Measurements from ENCODE around the gene RFC3.

Gene RFC3

GRCh38 chr13:33868343-33868994, 50.5 kb downstream of the RFC3 start:
- H3K27me3 ChIP-seq (ENCODE audit: control insufficient read depth in 1 of 2, insufficient read depth in 2 of 2, low read length in 2 of 2): no peaks in the 10 kb centered on the region
- no peak overlapping the region for H3K27ac ChIP-seq (ENCODE audit: low read length)

GRCh38 chr13:33869005-33869404, 51.1 kb downstream of the RFC3 start:
- no peaks in the 10 kb centered on the region for H3K36me3 ChIP-seq (ENCODE audit: control insufficient read depth in 2 of 2, insufficient read depth in 2 of 2, low read length in 2 of 2)
- no peaks in the 10 kb centered on the region for H3K9me3 ChIP-seq (ENCODE audit: control insufficient read depth in 2 of 2, low read length in 2 of 2)
- no peaks in the 10 kb centered on the region for H3K4me1 ChIP-seq (ENCODE audit: control insufficient read depth, insufficient read depth, low read length)
- no peak overlapping the region for H3K4me3 ChIP-seq (ENCODE audit: low read length in 2 of 2)
- no peak overlapping the region for H3K27ac ChIP-seq (ENCODE audit: low read length)
- no peak overlapping the region for H3K9ac ChIP-seq (ENCODE audit: low read length in 2 of 2)
- no peaks in the 10 kb centered on the region for H3K27me3 ChIP-seq (ENCODE audit: control insufficient read depth in 1 of 2, insufficient read depth in 2 of 2, low read length in 2 of 2)

More at GRCh38 chr13:33868343-33868994, 50.5 kb downstream of the RFC3 start:
- Histone ChIP-seq H3K36me3 (ENCODE audit: control insufficient read depth in 2 of 2, insufficient read depth in 2 of 2, low read length in 2 of 2) (no peaks in the 10 kb centered on the region), H3K4me3 (ENCODE audit: low read length in 2 of 2) (no peak overlapping the region), H3K9ac (ENCODE audit: low read length in 2 of 2) (no peak overlapping the region), H3K9me3 (ENCODE audit: control insufficient read depth in 2 of 2, low read length in 2 of 2) (no peaks in the 10 kb centered on the region), H3K4me1 (ENCODE audit: control insufficient read depth, insufficient read depth, low read length) (no peaks in the 10 kb centered on the region)

GRCh38 chr13:33870046-33870668, 52.2 kb downstream of the RFC3 start:
- Histone ChIP-seq H3K27ac (ENCODE audit: low read length) (no peak overlapping the region), H3K27me3 (ENCODE audit: control insufficient read depth in 1 of 2, insufficient read depth in 2 of 2, low read length in 2 of 2) (no peaks in the 10 kb centered on the region), H3K9me3 (ENCODE audit: control insufficient read depth in 2 of 2, low read length in 2 of 2) (no peaks in the 10 kb centered on the region), H3K4me1 (ENCODE audit: control insufficient read depth, insufficient read depth, low read length) (no peaks in the 10 kb centered on the region), H3K9ac (ENCODE audit: low read length in 2 of 2) (no peak overlapping the region), H3K4me3 (ENCODE audit: low read length in 2 of 2) (no peak overlapping the region), H3K36me3 (ENCODE audit: control insufficient read depth in 2 of 2, insufficient read depth in 2 of 2, low read length in 2 of 2) (no peaks in the 10 kb centered on the region)

GRCh38 chr13:33871207-33872004, 53.5 kb downstream of the RFC3 start:
- no peaks in the 10 kb centered on the region for H3K36me3 ChIP-seq (ENCODE audit: control insufficient read depth in 2 of 2, insufficient read depth in 2 of 2, low read length in 2 of 2)
- H3K4me3 ChIP-seq (ENCODE audit: low read length in 2 of 2): no peak overlapping the region
- no peak overlapping the region for H3K27ac ChIP-seq (ENCODE audit: low read length)
- no peaks in the 10 kb centered on the region for H3K27me3 ChIP-seq (ENCODE audit: control insufficient read depth in 1 of 2, insufficient read depth in 2 of 2, low read length in 2 of 2)
- H3K9ac ChIP-seq (ENCODE audit: low read length in 2 of 2): no peak overlapping the region
- no peaks in the 10 kb centered on the region for H3K9me3 ChIP-seq (ENCODE audit: control insufficient read depth in 2 of 2, low read length in 2 of 2)
- H3K4me1 ChIP-seq (ENCODE audit: control insufficient read depth, insufficient read depth, low read length): no peaks in the 10 kb centered on the region

GRCh38 chr13:33872005-33872351, 54.0 kb downstream of the RFC3 start:
- no peak overlapping the region for H3K27ac ChIP-seq (ENCODE audit: low read length)
- H3K4me3 ChIP-seq (ENCODE audit: low read length in 2 of 2): no peak overlapping the region
- H3K9ac ChIP-seq (ENCODE audit: low read length in 2 of 2): no peak overlapping the region
- H3K9me3 ChIP-seq (ENCODE audit: control insufficient read depth in 2 of 2, low read length in 2 of 2): no peaks in the 10 kb centered on the region
- no peaks in the 10 kb centered on the region for H3K27me3 ChIP-seq (ENCODE audit: control insufficient read depth in 1 of 2, insufficient read depth in 2 of 2, low read length in 2 of 2)
- H3K4me1 ChIP-seq (ENCODE audit: control insufficient read depth, insufficient read depth, low read length): no peaks in the 10 kb centered on the region
- no peaks in the 10 kb centered on the region for H3K36me3 ChIP-seq (ENCODE audit: control insufficient read depth in 2 of 2, insufficient read depth in 2 of 2, low read length in 2 of 2)

GRCh38 chr13:33873251-33873908, 55.4 kb downstream of the RFC3 start:
- H3K27me3 ChIP-seq (ENCODE audit: control insufficient read depth in 1 of 2, insufficient read depth in 2 of 2, low read length in 2 of 2): no peaks in the 10 kb centered on the region

GRCh38 chr13:33874871-33875270, 56.9 kb downstream of the RFC3 start:
- H3K27ac ChIP-seq (ENCODE audit: low read length): no peak overlapping the region
- no peak overlapping the region for H3K9ac ChIP-seq (ENCODE audit: low read length in 2 of 2)
- H3K9me3 ChIP-seq (ENCODE audit: control insufficient read depth in 2 of 2, low read length in 2 of 2): no peaks in the 10 kb centered on the region
- H3K36me3 ChIP-seq (ENCODE audit: control insufficient read depth in 2 of 2, insufficient read depth in 2 of 2, low read length in 2 of 2): no peaks in the 10 kb centered on the region
- H3K4me3 ChIP-seq (ENCODE audit: low read length in 2 of 2): no peak overlapping the region
- H3K4me1 ChIP-seq (ENCODE audit: control insufficient read depth, insufficient read depth, low read length): no peaks in the 10 kb centered on the region
- H3K27me3 ChIP-seq (ENCODE audit: control insufficient read depth in 1 of 2, insufficient read depth in 2 of 2, low read length in 2 of 2): no peaks in the 10 kb centered on the region

More at GRCh38 chr13:33873251-33873908, 55.4 kb downstream of the RFC3 start:
- no peaks in the 10 kb centered on the region for H3K4me1 ChIP-seq (ENCODE audit: control insufficient read depth, insufficient read depth, low read length)
- H3K36me3 ChIP-seq (ENCODE audit: control insufficient read depth in 2 of 2, insufficient read depth in 2 of 2, low read length in 2 of 2): no peaks in the 10 kb centered on the region
- no peaks in the 10 kb centered on the region for H3K9me3 ChIP-seq (ENCODE audit: control insufficient read depth in 2 of 2, low read length in 2 of 2)
- no peak overlapping the region for H3K27ac ChIP-seq (ENCODE audit: low read length)
- no peak overlapping the region for H3K4me3 ChIP-seq (ENCODE audit: low read length in 2 of 2)
- H3K9ac ChIP-seq (ENCODE audit: low read length in 2 of 2): no peak overlapping the region

GRCh38 chr13:33875618-33876401, 57.9 kb downstream of the RFC3 start:
- H3K36me3 ChIP-seq (ENCODE audit: control insufficient read depth in 2 of 2, insufficient read depth in 2 of 2, low read length in 2 of 2): no peaks in the 10 kb centered on the region
- no peak overlapping the region for H3K27ac ChIP-seq (ENCODE audit: low read length)
- H3K9me3 ChIP-seq (ENCODE audit: control insufficient read depth in 2 of 2, low read length in 2 of 2): no peaks in the 10 kb centered on the region
- no peak overlapping the region for H3K4me3 ChIP-seq (ENCODE audit: low read length in 2 of 2)
- no peaks in the 10 kb centered on the region for H3K4me1 ChIP-seq (ENCODE audit: control insufficient read depth, insufficient read depth, low read length)
- no peak overlapping the region for H3K9ac ChIP-seq (ENCODE audit: low read length in 2 of 2)
- no peaks in the 10 kb centered on the region for H3K27me3 ChIP-seq (ENCODE audit: control insufficient read depth in 1 of 2, insufficient read depth in 2 of 2, low read length in 2 of 2)

GRCh38 chr13:33876716-33877394, 58.9 kb downstream of the RFC3 start:
- Histone ChIP-seq H3K4me1 (ENCODE audit: control insufficient read depth, insufficient read depth, low read length) (no peaks in the 10 kb centered on the region), H3K27ac (ENCODE audit: low read length) (no peak overlapping the region), H3K27me3 (ENCODE audit: control insufficient read depth in 1 of 2, insufficient read depth in 2 of 2, low read length in 2 of 2) (no peaks in the 10 kb centered on the region), H3K9ac (ENCODE audit: low read length in 2 of 2) (no peak overlapping the region), H3K4me3 (ENCODE audit: low read length in 2 of 2) (no peak overlapping the region), H3K9me3 (ENCODE audit: control insufficient read depth in 2 of 2, low read length in 2 of 2) (no peaks in the 10 kb centered on the region), H3K36me3 (ENCODE audit: control insufficient read depth in 2 of 2, insufficient read depth in 2 of 2, low read length in 2 of 2) (no peaks in the 10 kb centered on the region)

- no peaks in the 10 kb centered on the region for H3K9me3 ChIP-seq (ENCODE audit: control insufficient read depth in 2 of 2, low read length in 2 of 2)
- H3K4me3 ChIP-seq (ENCODE audit: low read length in 2 of 2): no peak overlapping the region
- H3K9ac ChIP-seq (ENCODE audit: low read length in 2 of 2): no peak overlapping the region
- H3K27me3 ChIP-seq (ENCODE audit: control insufficient read depth in 1 of 2, insufficient read depth in 2 of 2, low read length in 2 of 2): no peaks in the 10 kb centered on the region
- H3K36me3 ChIP-seq (ENCODE audit: control insufficient read depth in 2 of 2, insufficient read depth in 2 of 2, low read length in 2 of 2): no peaks in the 10 kb centered on the region
- H3K4me1 ChIP-seq (ENCODE audit: control insufficient read depth, insufficient read depth, low read length): no peaks in the 10 kb centered on the region
- H3K27ac ChIP-seq (ENCODE audit: low read length): no peak overlapping the region
These were observed 61.2 kb downstream of the RFC3 start for GRCh38 chr13:33879118-33879517.

All from stomach smooth muscle (tissue), 2 donors.